ENCODE measurements around the gene COL7A1. TPM values are rescaled to one million over a fixed set of nuclear protein-coding genes. Genes with fewer than 3 reads are reported as not detected.

COL7A1 gene
- polyA plus RNA-seq, 3 donors = 0.37 to 1.9 TPM; not detected in 1

- H3K4me2 ChIP-seq (replicated peaks; ENCODE audit: extremely low read depth, low read length, poor library complexity, severe bottlenecking) = no peak overlapping the region
- H3K9ac ChIP-seq (ENCODE audit: insufficient read depth, low read length, poor library complexity, severe bottlenecking) = no peak overlapping the region
- Mint-ChIP-seq H3K4me3 (no peak overlapping the region), H3K36me3 (peaks cover 51 to 60% of the 10 kb centered on the region in 2 donors), H3K9me3 (peaks cover 2 to 13% (median 4%) of the 10 kb centered on the region in 7 donors), H3K27me3 (ENCODE audit: low read depth in 3 of 3) (peaks cover 0 to 6% (median 4%) of the 10 kb centered on the region in 3 donors), H3K4me1 (no peaks in the 10 kb centered on the region), H3K27ac (peak overlapping the region in 2 of 7 donors; percentile 12 to 40)
- 96% methylated on average over 7 of the region's 10 CpGs for WGBS (ENCODE audit: insufficient coverage)
- TF ChIP-seq, protein P1, sequence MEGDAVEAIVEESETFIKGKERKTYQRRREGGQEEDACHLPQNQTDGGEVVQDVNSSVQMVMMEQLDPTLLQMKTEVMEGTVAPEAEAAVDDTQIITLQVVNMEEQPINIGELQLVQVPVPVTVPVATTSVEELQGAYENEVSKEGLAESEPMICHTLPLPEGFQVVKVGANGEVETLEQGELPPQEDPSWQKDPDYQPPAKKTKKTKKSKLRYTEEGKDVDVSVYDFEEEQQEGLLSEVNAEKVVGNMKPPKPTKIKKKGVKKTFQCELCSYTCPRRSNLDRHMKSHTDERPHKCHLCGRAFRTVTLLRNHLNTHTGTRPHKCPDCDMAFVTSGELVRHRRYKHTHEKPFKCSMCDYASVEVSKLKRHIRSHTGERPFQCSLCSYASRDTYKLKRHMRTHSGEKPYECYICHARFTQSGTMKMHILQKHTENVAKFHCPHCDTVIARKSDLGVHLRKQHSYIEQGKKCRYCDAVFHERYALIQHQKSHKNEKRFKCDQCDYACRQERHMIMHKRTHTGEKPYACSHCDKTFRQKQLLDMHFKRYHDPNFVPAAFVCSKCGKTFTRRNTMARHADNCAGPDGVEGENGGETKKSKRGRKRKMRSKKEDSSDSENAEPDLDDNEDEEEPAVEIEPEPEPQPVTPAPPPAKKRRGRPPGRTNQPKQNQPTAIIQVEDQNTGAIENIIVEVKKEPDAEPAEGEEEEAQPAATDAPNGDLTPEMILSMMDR (IDR thresholded peaks at IDR 0.05) = no peak
- H3K36me3 ChIP-seq (replicated peaks in 1 of 2; ENCODE audit: control insufficient read depth in 1 of 2, insufficient read depth in 2 of 2, low read length in 2 of 2) = peaks cover 49 to 58% of the 10 kb centered on the region in 2 donors
- H3K27me3 ChIP-seq (ENCODE audit: control insufficient read depth in 2 of 2, insufficient read depth in 2 of 2, low read length in 2 of 2) = no peaks in the 10 kb centered on the region
- DNase-seq = no peak
- intact Hi-C loops (cut with micrococcal nuclease) = no loop called here
- H3K79me2 ChIP-seq (ENCODE audit: insufficient read depth, low read length) = no peaks in the 10 kb centered on the region
- peaks cover 0 to 5% of the 10 kb centered on the region in 2 donors for H3K9me3 ChIP-seq (replicated peaks in 1 of 2; ENCODE audit: control insufficient read depth in 1 of 2, insufficient read depth in 1 of 2, low read length in 2 of 2)
- H3K4me3 ChIP-seq (replicated peaks in 1 of 3; ENCODE audit: low read depth in 2 of 3, low read length in 3 of 3) = no peak overlapping the region
- H3K27ac ChIP-seq (ENCODE audit: low read depth in 1 of 2, low read length in 2 of 2) = no peak overlapping the region
- H3K4me1 ChIP-seq (ENCODE audit: control insufficient read depth in 1 of 2, insufficient read depth in 2 of 2, low read length in 2 of 2) = no peaks in the 10 kb centered on the region
- H2AFZ ChIP-seq (ENCODE audit: insufficient read depth, low read depth, low read length, poor library complexity, severe bottlenecking) = no peak overlapping the region
- H4K20me1 ChIP-seq (ENCODE audit: insufficient read depth, low read length) = no peaks in the 10 kb centered on the region
These were observed 29.6 kb upstream of the COL7A1 start for GRCh38 chr3:48624767-48625166.

GRCh38 chr3:48623851-48624547, 28.9 kb upstream of the COL7A1 start:
- H3K4me2 ChIP-seq (replicated peaks; ENCODE audit: extremely low read depth, low read length, poor library complexity, severe bottlenecking) = no peak overlapping the region

More at GRCh38 chr3:48623851-48624547, 28.9 kb upstream of the COL7A1 start:
- WGBS (ENCODE audit: insufficient coverage) = 83% methylated on average over 5 of the region's 6 CpGs
- Histone ChIP-seq H3K9ac (ENCODE audit: insufficient read depth, low read length, poor library complexity, severe bottlenecking) (no peak overlapping the region), H3K4me3 (replicated peaks in 1 of 3; ENCODE audit: low read depth in 2 of 3, low read length in 3 of 3) (no peak overlapping the region), H3K27me3 (ENCODE audit: control insufficient read depth in 2 of 2, insufficient read depth in 2 of 2, low read length in 2 of 2) (no peaks in the 10 kb centered on the region), H4K20me1 (ENCODE audit: insufficient read depth, low read length) (no peaks in the 10 kb centered on the region), H2AFZ (ENCODE audit: insufficient read depth, low read depth, low read length, poor library complexity, severe bottlenecking) (no peak overlapping the region), H3K79me2 (ENCODE audit: insufficient read depth, low read length) (no peaks in the 10 kb centered on the region), H3K27ac (ENCODE audit: low read depth in 1 of 2, low read length in 2 of 2) (no peak overlapping the region), H3K9me3 (replicated peaks in 1 of 2; ENCODE audit: control insufficient read depth in 1 of 2, insufficient read depth in 1 of 2, low read length in 2 of 2) (peaks cover under 1 to 12% of the 10 kb centered on the region in 2 donors), H3K4me1 (ENCODE audit: control insufficient read depth in 1 of 2, insufficient read depth in 2 of 2, low read length in 2 of 2) (no peaks in the 10 kb centered on the region), H3K36me3 (replicated peaks in 1 of 2; ENCODE audit: control insufficient read depth in 1 of 2, insufficient read depth in 2 of 2, low read length in 2 of 2) (peaks cover 41 to 50% of the 10 kb centered on the region in 2 donors)
- Mint-ChIP-seq H3K4me3 (no peak overlapping the region), H3K27ac (peak overlapping the region in 3 of 7 donors; percentile 15 to 42 (median 27)), H3K36me3 (peaks cover 43 to 52% of the 10 kb centered on the region in 2 donors), H3K9me3 (peaks cover 5 to 21% (median 9%) of the 10 kb centered on the region in 7 donors), H3K27me3 (ENCODE audit: low read depth in 3 of 3) (peaks cover 0 to 6% (median 4%) of the 10 kb centered on the region in 3 donors), H3K4me1 (no peaks in the 10 kb centered on the region)
- intact Hi-C loops (cut with micrococcal nuclease) = no loop called here
- TF ChIP-seq, protein P1 (IDR thresholded peaks at IDR 0.05) = no peak
- DNase-seq = no peak

All from CD14-positive monocyte (primary cell).